ENCODE measurements around the gene ZNF581. TPM values are rescaled to one million over a fixed set of nuclear protein-coding genes. Genes with fewer than 3 reads are reported as not detected.

The ZNF581 gene
- total RNA-seq, 1 experiment from 2014 or later: 39.0 TPM

DNA sequence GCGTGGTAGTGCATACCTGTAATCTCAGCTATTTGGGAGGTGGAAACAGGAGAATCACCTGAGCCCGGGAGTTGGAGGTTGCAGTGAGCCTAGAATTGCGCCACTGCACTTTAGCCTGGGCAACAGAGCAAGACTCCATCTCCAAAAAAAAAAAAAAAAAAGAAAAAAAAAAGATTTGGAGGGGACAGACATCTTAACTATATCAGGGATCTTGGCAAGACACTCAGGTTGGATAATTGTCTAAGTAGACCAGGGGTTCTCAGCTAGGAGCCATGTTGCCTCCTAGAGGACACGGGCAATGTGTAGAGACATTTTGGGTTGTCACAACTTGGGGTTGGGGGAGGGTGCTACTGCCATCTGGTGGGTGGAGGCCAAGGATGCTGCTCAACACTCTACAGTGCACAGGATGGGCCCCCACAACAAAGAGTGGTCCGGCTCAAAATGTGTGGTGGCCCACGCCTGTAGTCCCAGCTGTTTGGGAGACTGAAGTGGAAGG lies 4.5 kb upstream of the ZNF581 start:
- Histone ChIP-seq H3K4me3 (ENCODE audit: low read depth in 2 of 2, low read length in 2 of 2) (no peak overlapping the region), H3K27me3 (ENCODE audit: control insufficient read depth, insufficient read depth, low read length) (no peaks in the 10 kb centered on the region), H3K36me3 (ENCODE audit: control insufficient read depth, insufficient read depth, low read length) (peaks cover 4% of the 10 kb centered on the region; the same call in 1 of the 2 replicates), H3K4me1 (ENCODE audit: control insufficient read depth, insufficient read depth, low read length) (peaks cover 27% of the 10 kb centered on the region), H3K27ac (ENCODE audit: low read length) (no peak overlapping the region), H3K9me3 (ENCODE audit: control insufficient read depth, insufficient read depth, low read depth, low read length) (no peaks in the 10 kb centered on the region)
- TF ChIP-seq TCF7L2 (IDR thresholded peaks at IDR 0.05; ENCODE audit: low read depth, low read length) (no peak), SIN3A (IDR thresholded peaks at IDR 0.05; ENCODE audit: borderline replicate concordance, insufficient read depth, low read depth, low read length) (no peak), POLR2AphosphoS5 (IDR thresholded peaks at IDR 0.05; ENCODE audit: low read depth, low read length) (peak; percentile 24; the same call in 1 of the 2 replicates)
- TF ChIP-seq, protein P1, sequence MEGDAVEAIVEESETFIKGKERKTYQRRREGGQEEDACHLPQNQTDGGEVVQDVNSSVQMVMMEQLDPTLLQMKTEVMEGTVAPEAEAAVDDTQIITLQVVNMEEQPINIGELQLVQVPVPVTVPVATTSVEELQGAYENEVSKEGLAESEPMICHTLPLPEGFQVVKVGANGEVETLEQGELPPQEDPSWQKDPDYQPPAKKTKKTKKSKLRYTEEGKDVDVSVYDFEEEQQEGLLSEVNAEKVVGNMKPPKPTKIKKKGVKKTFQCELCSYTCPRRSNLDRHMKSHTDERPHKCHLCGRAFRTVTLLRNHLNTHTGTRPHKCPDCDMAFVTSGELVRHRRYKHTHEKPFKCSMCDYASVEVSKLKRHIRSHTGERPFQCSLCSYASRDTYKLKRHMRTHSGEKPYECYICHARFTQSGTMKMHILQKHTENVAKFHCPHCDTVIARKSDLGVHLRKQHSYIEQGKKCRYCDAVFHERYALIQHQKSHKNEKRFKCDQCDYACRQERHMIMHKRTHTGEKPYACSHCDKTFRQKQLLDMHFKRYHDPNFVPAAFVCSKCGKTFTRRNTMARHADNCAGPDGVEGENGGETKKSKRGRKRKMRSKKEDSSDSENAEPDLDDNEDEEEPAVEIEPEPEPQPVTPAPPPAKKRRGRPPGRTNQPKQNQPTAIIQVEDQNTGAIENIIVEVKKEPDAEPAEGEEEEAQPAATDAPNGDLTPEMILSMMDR (IDR thresholded peaks at IDR 0.05): peak; percentile 89
- TF ChIP-seq, protein P2, sequence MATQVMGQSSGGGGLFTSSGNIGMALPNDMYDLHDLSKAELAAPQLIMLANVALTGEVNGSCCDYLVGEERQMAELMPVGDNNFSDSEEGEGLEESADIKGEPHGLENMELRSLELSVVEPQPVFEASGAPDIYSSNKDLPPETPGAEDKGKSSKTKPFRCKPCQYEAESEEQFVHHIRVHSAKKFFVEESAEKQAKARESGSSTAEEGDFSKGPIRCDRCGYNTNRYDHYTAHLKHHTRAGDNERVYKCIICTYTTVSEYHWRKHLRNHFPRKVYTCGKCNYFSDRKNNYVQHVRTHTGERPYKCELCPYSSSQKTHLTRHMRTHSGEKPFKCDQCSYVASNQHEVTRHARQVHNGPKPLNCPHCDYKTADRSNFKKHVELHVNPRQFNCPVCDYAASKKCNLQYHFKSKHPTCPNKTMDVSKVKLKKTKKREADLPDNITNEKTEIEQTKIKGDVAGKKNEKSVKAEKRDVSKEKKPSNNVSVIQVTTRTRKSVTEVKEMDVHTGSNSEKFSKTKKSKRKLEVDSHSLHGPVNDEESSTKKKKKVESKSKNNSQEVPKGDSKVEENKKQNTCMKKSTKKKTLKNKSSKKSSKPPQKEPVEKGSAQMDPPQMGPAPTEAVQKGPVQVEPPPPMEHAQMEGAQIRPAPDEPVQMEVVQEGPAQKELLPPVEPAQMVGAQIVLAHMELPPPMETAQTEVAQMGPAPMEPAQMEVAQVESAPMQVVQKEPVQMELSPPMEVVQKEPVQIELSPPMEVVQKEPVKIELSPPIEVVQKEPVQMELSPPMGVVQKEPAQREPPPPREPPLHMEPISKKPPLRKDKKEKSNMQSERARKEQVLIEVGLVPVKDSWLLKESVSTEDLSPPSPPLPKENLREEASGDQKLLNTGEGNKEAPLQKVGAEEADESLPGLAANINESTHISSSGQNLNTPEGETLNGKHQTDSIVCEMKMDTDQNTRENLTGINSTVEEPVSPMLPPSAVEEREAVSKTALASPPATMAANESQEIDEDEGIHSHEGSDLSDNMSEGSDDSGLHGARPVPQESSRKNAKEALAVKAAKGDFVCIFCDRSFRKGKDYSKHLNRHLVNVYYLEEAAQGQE (IDR thresholded peaks at IDR 0.05; ENCODE audit: insufficient read depth in 1 of 2, low read depth in 2 of 2, low read length in 1 of 2): no peak
- in situ Hi-C loops (cut with HindIII; ENCODE audit: low pct_unique_long_range_greater_than_20kb, low sequenced_read_pairs) (no loop called here), intact Hi-C loops (cut with micrococcal nuclease; ENCODE audit: unreplicated experiment) (no loop called here)
- BruUV-seq (replicated peaks): no TSS peak
- CTCF ChIA-PET: interaction anchor here (0.7 kb wide), 1 partner anchor 1615 kb away, joined by 10 read pairs; no protein-coding TSS in a partner anchor
- POLR2A ChIA-PET: interaction anchor here (0.7 kb wide), 1 partner anchor 27 kb away, joined by 4 read pairs; no protein-coding TSS in a partner anchor
- ATAC-seq: no peak
- DNase-seq (ENCODE audit: low read depth, low spot score): no peak

DNA sequence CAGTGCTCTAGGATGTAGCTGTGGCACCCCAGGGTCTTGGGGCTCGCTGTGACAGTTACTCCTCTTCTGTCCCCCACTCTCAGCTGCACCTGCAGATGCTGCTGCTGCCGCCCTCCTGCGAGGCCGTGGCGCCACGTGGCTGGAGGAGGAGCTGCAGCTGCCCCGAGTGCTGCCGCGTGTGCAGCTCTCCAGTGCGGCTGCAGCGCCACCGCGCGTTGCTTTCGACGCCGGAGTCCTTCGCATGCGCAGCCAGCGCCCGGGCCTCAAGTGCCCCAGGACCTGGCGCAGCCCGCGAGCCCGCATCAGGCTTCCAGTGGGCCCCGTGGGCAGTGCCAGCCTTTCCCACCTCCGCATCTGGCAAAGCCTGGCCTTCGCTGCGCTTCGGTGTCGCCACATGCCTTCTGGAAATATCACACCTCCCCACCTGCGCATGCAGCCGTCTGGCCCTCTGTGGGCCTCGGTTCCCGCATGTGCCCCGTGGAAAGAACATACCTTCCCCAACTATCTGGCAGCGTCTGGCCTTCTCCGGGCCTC lies 3.3 kb upstream of the ZNF581 start:
- CTCF ChIA-PET: interaction anchor here (0.5 kb wide), 1 partner anchor 13 kb away, joined by 7 read pairs; no protein-coding TSS in a partner anchor
- H3K27ac ChIP-seq (ENCODE audit: low read length): peak overlapping the region; percentile 92
- in situ Hi-C loops (cut with HindIII; ENCODE audit: low pct_unique_long_range_greater_than_20kb, low sequenced_read_pairs): no loop called here
- BruUV-seq (replicated peaks): no TSS peak
- DNase-seq (ENCODE audit: low read depth, low spot score) (no peak), ATAC-seq (no peak)
- intact Hi-C loops (cut with micrococcal nuclease; ENCODE audit: unreplicated experiment): no loop called here
- peaks cover 13% of the 10 kb centered on the region for H3K36me3 ChIP-seq (ENCODE audit: control insufficient read depth, insufficient read depth, low read length)
- H3K27me3 ChIP-seq (ENCODE audit: control insufficient read depth, insufficient read depth, low read length): no peaks in the 10 kb centered on the region
- POLR2A ChIA-PET: no interaction called here
- H3K9me3 ChIP-seq (ENCODE audit: control insufficient read depth, insufficient read depth, low read depth, low read length): no peaks in the 10 kb centered on the region
- H3K4me1 ChIP-seq (ENCODE audit: control insufficient read depth, insufficient read depth, low read length): peaks cover 37% of the 10 kb centered on the region
- TF ChIP-seq SIN3A (IDR thresholded peaks at IDR 0.05; ENCODE audit: borderline replicate concordance, insufficient read depth, low read depth, low read length): no peak
- TF ChIP-seq TCF7L2 (IDR thresholded peaks at IDR 0.05; ENCODE audit: low read depth, low read length): no peak
- no peak for TF ChIP-seq POLR2AphosphoS5 (IDR thresholded peaks at IDR 0.05; ENCODE audit: low read depth, low read length)
- TF ChIP-seq, protein P2 (IDR thresholded peaks at IDR 0.05; ENCODE audit: insufficient read depth in 1 of 2, low read depth in 2 of 2, low read length in 1 of 2): no peak
- TF ChIP-seq, protein P1 (IDR thresholded peaks at IDR 0.05): no peak; the same call in 1 of the 2 replicates
- peak overlapping the region; percentile 63 to 93 for H3K4me3 ChIP-seq (ENCODE audit: low read depth in 2 of 2, low read length in 2 of 2)
